ENCODE data around the gene PCDH1.

Gene PCDH1

DNA sequence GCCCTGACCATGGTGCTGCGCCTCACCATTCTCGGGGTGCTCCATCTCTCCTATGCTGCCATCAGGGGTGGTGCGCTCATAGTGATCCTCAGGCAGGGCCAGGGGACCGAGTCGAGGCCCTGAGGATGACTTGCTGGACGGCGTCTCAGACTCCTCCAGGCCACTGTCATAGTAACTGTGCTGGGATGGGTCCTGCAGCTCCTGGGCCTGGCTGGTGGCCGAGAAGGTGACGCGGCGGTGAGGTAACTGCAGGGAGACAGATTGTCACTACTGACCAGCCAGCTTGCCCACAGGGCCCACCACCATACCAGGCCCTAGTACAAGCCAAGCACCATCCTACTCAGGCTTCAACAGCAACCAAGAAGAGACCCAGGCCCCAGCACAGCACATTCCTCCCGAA lies 21.0 kb downstream of the PCDH1 start:
- no peak overlapping the region for H2AFZ ChIP-seq (ENCODE audit: low read length)
- H3K9me3 ChIP-seq (ENCODE audit: insufficient read depth, low read depth, low read length): no peaks in the 10 kb centered on the region
- no peaks in the 10 kb centered on the region for H3K9me2 ChIP-seq (replicated peaks; ENCODE audit: low read depth, low read length)
- H4K20me1 ChIP-seq (ENCODE audit: insufficient read depth, low read length, poor library complexity, severe bottlenecking): no peaks in the 10 kb centered on the region
- H3K9ac ChIP-seq (ENCODE audit: low read depth, low read length, poor library complexity, severe bottlenecking): no peak overlapping the region
- no peaks in the 10 kb centered on the region for H3K4me1 ChIP-seq (ENCODE audit: insufficient read depth, low read length, poor library complexity, severe bottlenecking)
- H3K79me2 ChIP-seq (ENCODE audit: insufficient read depth, low read length): no peaks in the 10 kb centered on the region
- TF ChIP-seq, protein P1, sequence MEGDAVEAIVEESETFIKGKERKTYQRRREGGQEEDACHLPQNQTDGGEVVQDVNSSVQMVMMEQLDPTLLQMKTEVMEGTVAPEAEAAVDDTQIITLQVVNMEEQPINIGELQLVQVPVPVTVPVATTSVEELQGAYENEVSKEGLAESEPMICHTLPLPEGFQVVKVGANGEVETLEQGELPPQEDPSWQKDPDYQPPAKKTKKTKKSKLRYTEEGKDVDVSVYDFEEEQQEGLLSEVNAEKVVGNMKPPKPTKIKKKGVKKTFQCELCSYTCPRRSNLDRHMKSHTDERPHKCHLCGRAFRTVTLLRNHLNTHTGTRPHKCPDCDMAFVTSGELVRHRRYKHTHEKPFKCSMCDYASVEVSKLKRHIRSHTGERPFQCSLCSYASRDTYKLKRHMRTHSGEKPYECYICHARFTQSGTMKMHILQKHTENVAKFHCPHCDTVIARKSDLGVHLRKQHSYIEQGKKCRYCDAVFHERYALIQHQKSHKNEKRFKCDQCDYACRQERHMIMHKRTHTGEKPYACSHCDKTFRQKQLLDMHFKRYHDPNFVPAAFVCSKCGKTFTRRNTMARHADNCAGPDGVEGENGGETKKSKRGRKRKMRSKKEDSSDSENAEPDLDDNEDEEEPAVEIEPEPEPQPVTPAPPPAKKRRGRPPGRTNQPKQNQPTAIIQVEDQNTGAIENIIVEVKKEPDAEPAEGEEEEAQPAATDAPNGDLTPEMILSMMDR (conservative IDR thresholded peaks at IDR 0.05; ENCODE audit: low read length): no peak
- TF ChIP-seq EZH2phosphoT487 (IDR thresholded peaks at IDR 0.05; ENCODE audit: borderline replicate concordance): no peak
- no peaks in the 10 kb centered on the region for H3K27me3 ChIP-seq (ENCODE audit: insufficient read depth, low read length, poor library complexity, severe bottlenecking)
- H3F3A ChIP-seq (ENCODE audit: low read depth): no peaks in the 10 kb centered on the region
- H3K4me3 ChIP-seq (ENCODE audit: low read length, poor library complexity, severe bottlenecking): no peak overlapping the region
- no peak overlapping the region for H3K4me2 ChIP-seq (ENCODE audit: low read depth, low read length, poor library complexity, severe bottlenecking)
- H3K36me3 ChIP-seq (ENCODE audit: insufficient read depth, low read length): no peaks in the 10 kb centered on the region

DNA sequence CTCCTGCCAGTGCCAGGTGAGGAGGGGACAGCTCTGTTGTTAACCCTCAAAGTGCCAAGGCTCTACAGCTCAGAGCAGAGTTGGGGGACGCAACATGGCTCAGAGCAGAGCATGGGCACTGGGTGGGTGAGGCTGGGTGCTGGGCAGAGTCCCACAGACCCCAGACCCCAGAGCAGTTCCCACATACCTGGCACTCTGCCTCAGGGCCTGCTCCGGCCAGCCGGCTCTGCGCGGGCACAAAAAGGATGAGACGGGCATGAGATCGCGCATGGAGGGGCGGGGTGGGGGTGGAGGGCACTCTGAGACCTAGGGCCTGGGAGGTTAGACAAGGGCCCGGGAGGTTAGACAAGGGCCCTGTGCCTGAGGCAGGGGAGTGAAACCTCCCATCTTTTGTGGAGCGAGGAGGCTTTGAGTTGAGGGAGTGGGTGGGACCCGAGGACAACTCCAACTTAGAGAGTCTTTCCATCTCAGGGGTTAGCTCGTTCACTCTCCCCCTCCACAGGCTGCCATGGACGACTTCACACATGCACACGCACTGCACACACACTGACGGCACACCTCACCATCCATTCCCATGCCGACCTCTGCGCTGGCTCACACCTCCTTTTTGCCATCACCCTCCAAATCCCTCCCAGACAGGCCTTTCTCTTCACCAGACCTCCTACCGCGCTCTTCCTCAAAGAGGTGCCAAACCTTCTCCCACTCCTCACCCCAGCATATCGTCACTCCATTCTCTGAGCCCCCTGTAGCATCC lies 22.0 kb downstream of the PCDH1 start:
- H3K4me2 ChIP-seq (ENCODE audit: low read depth, low read length, poor library complexity, severe bottlenecking): no peak overlapping the region
- H3K9me3 ChIP-seq (ENCODE audit: insufficient read depth, low read depth, low read length): no peaks in the 10 kb centered on the region
- H3K36me3 ChIP-seq (ENCODE audit: insufficient read depth, low read length): no peaks in the 10 kb centered on the region
- H3K27me3 ChIP-seq (ENCODE audit: insufficient read depth, low read length, poor library complexity, severe bottlenecking): no peaks in the 10 kb centered on the region
- H4K20me1 ChIP-seq (ENCODE audit: insufficient read depth, low read length, poor library complexity, severe bottlenecking): no peaks in the 10 kb centered on the region
- H3K4me1 ChIP-seq (ENCODE audit: insufficient read depth, low read length, poor library complexity, severe bottlenecking): no peaks in the 10 kb centered on the region
- H3F3A ChIP-seq (ENCODE audit: low read depth): no peaks in the 10 kb centered on the region
- H3K4me3 ChIP-seq (ENCODE audit: low read length, poor library complexity, severe bottlenecking): no peak overlapping the region
- no peaks in the 10 kb centered on the region for H3K9me2 ChIP-seq (replicated peaks; ENCODE audit: low read depth, low read length)
- TF ChIP-seq, protein P1 (conservative IDR thresholded peaks at IDR 0.05; ENCODE audit: low read length): no peak
- no peak for TF ChIP-seq EZH2phosphoT487 (IDR thresholded peaks at IDR 0.05; ENCODE audit: borderline replicate concordance)
- H2AFZ ChIP-seq (ENCODE audit: low read length): no peak overlapping the region
- H3K79me2 ChIP-seq (ENCODE audit: insufficient read depth, low read length): no peaks in the 10 kb centered on the region
- no peak overlapping the region for H3K9ac ChIP-seq (ENCODE audit: low read depth, low read length, poor library complexity, severe bottlenecking)

DNA sequence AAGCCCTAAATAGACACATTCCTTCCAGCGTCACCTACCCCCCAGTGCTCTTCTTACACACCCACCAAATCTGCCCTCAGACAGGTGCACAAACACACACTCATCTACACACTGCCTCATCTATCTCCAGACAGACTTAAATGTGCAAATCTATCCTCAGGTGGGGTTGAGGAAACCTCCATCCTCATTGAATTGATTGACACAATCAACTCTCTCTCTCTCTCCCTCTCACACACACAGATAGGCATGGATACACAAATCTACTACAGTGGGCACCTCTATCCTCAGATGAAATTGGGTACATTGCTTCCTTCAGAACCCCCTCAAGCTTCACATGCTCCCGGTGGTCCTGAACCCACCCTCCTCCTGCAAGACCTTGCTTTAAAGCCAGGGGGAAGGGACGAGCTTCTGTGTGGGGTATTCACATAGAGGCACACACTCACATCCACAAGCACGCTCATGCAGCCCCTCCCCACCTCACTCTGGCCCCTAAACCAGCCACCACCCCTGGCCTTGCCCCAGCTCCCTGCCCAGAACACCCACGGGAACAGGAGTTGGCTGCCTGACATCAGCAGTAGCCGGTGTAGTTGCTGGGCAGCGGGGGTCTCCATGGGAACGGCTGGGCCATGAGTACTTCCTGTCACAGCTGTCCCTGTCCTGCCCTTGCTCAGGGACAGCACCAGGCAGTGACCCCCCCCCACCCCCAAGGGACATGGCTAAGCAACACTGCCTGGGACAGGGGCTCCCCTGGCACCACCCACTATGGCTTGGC lies 22.8 kb downstream of the PCDH1 start:
- Histone ChIP-seq H4K20me1 (ENCODE audit: insufficient read depth, low read length, poor library complexity, severe bottlenecking) (no peaks in the 10 kb centered on the region), H3K4me2 (ENCODE audit: low read depth, low read length, poor library complexity, severe bottlenecking) (no peak overlapping the region), H3F3A (ENCODE audit: low read depth) (no peaks in the 10 kb centered on the region)

More for the DNA sequence above, 22.8 kb downstream of the PCDH1 start:
- Histone ChIP-seq H3K4me1 (ENCODE audit: insufficient read depth, low read length, poor library complexity, severe bottlenecking) (no peaks in the 10 kb centered on the region), H3K9ac (ENCODE audit: low read depth, low read length, poor library complexity, severe bottlenecking) (no peak overlapping the region), H3K9me3 (ENCODE audit: insufficient read depth, low read depth, low read length) (no peaks in the 10 kb centered on the region), H3K27me3 (ENCODE audit: insufficient read depth, low read length, poor library complexity, severe bottlenecking) (no peaks in the 10 kb centered on the region), H3K4me3 (ENCODE audit: low read length, poor library complexity, severe bottlenecking) (no peak overlapping the region), H3K9me2 (replicated peaks; ENCODE audit: low read depth, low read length) (no peaks in the 10 kb centered on the region), H3K79me2 (ENCODE audit: insufficient read depth, low read length) (no peaks in the 10 kb centered on the region), H3K36me3 (ENCODE audit: insufficient read depth, low read length) (no peaks in the 10 kb centered on the region), H2AFZ (ENCODE audit: low read length) (no peak overlapping the region)
- TF ChIP-seq EZH2phosphoT487 (IDR thresholded peaks at IDR 0.05; ENCODE audit: borderline replicate concordance): no peak
- TF ChIP-seq, protein P1 (conservative IDR thresholded peaks at IDR 0.05; ENCODE audit: low read length): no peak
